Activated CD8-positive, alpha-beta memory T cell treated with anti-CD3 and anti-CD28 coated beads for 48 hours (primary cell): ENCODE data around the gene CPA2.
"Not testable (repeated sequence)": the region's sequence is repeated elsewhere in the genome, so short reads cannot be mapped to it uniquely, and the experiment has no call there.

Experiments
- DNase-seq, 3 experiments: peaks; one replicate each; pipeline ENCODE4 v3.0.0-alpha.2; 2020; ENCODE audit warnings: low read depth in 2 of 3, low spot score in 2 of 3

Gene CPA2

DNA sequence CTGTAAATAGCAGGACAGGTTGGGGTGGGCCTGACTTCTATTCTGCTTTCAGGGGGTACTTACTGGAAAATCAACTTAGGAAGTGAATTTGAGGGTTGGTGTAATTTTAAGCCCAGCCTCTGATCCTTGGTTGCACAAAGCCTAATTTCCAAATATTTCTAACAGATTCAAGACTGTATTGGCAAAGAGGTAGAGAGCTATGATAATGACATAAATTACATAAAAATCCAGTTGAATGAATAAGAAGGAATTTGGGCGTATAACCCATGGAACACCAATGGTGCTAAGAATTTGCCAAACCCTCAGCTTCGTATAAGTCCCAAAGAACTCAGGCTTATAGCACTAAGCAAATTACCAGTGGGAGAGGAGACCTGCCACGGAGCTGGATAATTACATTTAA is 38.2 kb downstream of the CPA2 start:
- DNase-seq: no peak

DNA sequence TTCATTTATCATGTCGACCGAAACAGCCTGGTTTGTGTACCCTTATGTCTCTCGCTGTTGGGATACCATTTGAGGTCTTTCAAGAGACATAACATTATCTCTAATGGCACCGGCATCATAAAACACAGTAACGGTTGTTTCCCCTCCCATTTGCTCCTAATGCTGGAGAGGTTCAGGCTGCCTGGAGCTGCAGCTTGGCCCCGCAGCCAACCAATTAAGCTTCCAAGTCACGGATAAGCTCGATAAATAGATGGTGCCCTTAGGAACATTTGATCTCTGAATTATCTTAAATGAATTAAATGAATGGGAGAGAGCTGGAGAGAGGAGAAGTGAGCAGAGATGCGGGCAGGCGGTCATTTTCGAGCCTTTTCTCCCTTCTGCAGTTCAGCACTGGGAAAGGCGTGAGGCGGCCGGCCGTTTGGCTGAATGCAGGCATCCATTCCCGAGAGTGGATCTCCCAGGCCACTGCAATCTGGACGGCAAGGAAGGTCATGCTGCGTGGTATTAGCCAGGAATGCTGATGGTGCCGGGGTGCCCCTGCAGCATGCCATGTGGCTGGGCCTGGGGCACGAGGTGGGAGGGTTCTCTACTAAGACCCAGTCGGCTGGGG is 38.9 kb downstream of the CPA2 start:
- no peak for DNase-seq

DNA sequence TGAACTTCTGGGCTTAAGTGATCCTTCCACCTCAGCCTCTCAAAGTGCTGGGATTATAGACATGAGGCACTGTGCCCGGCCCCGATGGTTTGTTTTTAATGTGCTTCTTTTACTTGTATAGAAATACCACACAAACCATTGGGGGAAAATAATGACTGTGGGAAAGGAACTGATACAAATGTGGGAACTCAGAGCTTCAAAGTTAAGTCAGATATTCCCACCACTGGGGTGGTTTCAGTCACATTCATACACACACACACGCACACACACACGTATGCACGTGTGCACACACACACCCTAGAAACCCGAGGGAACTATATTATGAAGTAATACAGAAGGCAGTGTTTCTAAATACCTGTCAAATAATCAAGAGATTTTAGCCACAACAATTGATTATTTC is 43.3 kb downstream of the CPA2 start:
- no peak for DNase-seq

DNA sequence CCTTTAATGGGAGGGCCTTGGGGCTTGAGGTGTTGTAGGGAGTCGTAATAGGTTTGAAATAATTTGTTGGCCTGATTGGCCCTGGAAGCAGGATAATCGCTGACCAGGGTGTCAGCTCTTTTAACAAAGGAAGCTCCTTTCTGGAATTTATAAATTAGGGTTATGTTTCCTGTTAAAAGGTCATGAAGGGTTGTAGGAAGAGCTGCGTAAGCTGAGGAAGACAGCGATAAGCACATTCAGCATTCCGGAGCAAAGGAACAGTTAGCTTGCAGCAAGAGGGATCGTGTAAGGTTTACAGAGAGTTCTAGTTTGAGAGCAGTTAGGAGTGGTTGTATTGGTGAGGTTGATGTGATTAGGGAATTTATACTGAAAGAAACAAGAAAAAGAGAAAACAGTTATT is 47.6 kb downstream of the CPA2 start:
- DNase-seq: no peak

DNA sequence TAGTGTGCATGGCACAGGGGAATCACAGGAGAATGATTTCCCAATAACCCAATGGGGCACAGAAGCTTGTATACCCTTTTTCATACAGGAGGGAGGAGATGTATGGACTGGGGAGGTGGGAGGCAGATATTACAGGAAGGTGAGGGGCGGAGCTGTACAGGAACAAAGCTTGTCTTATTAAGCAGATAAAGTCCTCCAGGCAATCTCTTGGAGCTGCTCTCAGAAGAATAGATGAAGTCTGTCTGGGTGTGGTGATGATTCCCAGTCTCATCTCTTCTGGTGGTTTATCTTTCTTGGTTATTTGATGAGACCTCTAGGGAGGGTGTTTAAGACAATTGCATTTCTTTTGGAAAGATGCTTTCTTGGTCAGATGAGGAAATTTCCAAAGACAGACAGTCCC is 52.9 kb downstream of the CPA2 start:
- no peak for DNase-seq

DNA sequence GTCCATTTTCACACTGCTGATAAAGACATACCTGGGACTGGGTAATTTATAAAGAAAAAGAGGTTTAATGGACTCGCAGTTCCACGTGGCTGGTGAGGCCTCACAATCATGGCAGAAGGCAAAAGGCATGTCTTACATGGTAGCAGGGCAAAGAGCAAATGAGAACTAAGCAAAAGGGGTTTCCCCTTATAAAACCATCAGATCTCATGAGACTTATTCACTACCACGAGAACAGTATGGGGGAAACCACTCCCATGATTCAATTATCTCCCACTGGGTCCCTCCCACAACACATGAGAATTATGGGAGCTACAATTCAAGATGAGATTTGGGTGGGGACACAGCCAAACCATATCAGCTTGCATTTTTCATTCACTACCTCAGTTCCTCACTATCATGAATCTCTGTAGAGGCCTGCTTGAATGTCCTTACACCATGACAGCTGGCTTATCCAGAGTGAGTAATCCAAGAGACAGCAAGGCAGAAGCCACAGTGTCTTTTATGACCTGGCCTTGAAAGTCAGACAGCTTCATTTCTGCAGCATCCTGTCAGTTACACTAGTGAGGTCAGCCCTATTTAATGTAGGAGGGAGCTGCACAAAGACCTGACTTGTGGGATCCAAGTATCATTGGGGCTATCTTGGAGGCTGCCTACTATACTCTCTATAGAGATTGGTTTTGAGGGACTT is 55.0 kb downstream of the CPA2 start:
- DNase-seq: not testable (repeated sequence)

DNA sequence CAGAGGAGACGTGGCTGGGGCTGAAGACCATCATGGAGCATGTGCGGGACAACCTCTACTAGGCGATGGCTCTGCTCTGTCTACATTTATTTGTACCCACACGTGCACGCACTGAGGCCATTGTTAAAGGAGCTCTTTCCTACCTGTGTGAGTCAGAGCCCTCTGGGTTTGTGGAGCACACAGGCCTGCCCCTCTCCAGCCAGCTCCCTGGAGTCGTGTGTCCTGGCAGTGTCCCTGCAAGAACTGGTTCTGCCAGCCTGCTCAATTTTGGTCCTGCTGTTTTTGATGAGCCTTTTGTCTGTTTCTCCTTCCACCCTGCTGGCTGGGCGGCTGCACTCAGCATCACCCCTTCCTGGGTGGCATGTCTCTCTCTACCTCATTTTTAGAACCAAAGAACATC is 56.0 kb downstream of the CPA2 start:
- no peak for DNase-seq

DNA sequence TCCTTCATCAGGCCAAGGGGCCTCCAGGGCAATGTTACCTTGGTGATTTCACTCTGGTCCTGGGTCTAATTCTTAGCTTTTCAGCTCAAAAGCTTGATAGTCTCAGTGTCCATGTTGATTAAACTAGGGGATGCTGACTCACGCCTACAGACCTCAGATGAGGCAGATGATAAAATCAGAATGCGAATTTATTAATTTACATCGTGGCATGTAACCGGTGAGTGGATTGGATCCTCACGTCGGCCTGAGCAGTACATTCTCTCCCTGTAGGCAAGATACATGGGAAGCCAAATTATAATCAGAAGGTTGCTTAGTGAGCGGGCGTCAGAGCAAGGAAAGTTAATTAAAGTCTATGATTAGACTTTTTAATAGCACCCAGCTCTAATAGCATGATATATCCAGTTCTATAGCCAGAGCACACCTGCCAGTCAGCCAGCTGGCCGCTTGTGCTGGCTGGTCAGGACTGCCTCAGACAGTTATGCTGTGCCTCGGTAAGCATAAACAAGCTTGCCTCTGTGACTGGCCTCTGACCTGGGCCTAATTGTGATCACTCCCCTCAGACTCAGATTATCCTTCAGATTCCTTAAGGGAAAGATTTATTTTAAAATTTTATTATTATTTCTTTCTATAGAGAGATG is 57.8 kb downstream of the CPA2 start:
- no peak for DNase-seq

DNA sequence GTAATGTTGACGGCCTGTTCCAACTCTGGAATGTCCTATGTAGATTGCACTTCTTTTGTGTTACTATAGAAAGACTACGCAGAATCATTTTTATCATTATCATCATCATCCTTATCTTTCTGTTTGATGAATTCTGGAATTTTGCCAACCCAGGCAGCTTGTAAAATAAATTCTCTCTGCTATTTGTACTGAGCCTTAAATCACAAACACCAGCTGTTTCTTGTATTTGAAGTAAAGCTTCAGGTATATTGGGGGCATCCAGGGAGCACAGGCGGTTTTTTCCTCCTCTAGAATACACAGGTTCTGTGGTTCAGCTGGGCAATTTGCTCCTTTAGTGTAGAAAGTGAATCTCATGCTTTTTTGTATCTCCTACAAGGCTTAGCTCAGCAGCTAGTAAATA is 63.0 kb downstream of the CPA2 start:
- no peak for DNase-seq

DNA sequence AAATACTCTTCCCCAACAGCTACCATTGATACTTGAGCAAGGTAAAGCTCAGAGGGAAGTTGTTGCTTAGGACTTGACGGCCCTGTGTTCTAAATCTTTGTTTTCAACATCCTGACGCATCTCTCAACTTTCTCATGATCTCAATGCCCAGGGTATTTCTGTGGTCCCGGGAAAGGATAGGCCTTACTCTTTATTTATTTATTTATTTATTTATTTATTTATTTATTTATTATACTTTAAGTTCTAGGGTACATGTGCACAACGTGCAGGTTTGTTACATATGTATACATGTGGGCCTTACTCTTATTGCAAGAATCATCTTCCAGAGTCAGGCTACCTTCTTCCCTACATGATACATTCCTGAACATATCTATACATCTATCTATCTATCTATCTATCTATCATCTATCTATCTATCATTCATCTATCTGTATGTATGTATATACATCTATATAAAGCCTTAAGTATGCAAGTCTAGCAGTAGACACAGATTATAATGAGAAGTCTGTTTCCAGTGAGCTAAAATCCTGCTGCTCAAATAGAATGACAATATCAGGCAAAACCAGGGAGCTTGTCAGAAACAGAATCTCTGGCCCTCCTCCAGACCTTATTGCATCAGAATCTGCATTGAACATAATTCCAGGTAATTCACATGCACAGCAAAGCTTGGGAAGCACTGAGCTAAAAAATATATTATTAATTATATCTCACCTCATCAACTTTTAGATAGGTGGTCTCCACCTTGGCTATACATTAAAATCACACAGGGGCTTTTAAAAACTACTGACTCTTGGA is 65.8 kb downstream of the CPA2 start:
- DNase-seq: no peak

DNA sequence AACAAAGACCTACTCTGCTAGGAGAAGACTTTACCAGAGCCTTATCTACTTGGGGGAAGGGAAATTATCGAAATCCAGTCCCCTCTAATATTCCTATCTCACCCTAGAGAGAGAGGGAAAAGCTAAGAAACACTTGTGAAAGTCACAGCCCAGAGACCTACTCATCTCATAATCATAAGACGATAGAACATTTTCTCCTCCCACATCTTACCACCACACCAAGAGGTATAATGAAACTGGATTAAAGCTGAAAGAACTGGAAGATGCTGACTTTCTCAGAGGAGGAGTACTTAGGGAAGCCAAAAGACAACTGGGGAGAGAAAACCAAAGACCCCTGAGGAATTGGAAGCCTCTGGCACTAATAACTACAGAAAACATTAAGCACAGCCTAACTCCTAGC is 67.2 kb downstream of the CPA2 start:
- no peak for DNase-seq

DNA sequence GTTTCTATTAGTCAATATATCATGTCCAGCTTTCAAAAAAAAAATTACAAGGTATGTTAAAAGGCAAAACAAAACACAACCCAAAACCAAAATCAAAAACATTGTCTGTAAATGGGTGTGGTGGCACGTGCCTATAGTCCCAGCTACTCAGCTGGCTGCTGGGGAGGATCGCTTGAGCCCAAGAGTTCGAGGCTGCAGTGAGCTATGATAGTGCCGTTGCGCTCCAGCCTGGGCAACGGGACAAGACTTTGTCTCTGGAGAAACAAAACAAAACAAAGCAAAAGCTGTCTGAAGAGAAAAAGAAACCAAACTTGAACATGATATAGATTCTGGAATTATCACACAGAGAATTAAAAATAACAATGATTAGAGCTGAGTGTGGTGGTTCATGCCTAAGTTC is 67.6 kb downstream of the CPA2 start:
- no peak for DNase-seq

DNA sequence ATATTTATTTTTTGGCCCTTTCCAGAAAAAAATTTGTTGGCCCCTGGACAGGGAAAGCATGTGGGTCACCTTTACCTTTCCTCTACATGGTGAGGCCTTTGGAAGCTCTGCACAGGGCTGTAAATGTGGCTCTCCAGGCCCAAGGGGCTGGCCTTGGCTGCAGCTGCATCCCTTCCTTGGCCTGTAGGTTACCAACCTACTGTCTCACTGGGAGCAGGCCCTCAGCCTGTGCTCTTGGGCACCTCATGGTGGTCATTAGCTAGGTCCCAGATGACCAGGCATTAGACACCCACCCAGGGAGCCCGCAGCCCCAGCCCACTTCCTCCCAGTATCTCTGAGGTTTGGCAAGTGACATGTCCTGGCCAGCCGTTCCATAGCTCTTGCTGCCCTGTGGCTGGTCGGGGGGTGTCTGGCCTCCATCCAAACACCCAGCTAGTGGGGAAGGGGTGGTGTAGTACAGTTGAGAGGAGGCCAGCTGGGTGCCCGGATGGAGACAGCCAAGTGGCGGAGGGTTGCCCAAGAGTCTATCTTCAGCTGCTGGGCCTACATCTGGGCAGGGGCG is 70.8 kb downstream of the CPA2 start:
- no peak for DNase-seq

DNA sequence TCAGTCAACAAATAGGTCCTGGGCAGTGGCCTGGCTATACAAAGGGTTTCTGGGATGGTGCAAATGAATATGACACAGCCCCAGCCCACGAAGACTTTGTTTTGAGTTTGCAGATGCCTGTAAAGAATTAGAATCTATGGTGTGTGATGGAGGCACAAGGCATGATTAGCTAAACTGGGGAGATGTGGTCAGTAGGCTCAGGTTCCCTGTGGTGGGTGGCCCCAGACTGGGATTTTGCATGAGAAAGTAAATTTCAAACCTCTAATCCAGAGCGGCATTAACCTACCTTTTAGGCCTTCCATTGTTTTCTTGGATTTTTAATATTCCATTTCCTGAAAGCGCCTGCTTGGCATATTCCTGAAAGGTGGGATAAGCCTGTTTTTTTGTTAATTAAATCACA is 71.6 kb downstream of the CPA2 start:
- DNase-seq: no peak
